SU-DHL-6 (cell line): ENCODE data around the gene ADSL.
"Not testable (repeated sequence)": the region's sequence is repeated elsewhere in the genome, so short reads cannot be mapped to it uniquely, and the experiment has no call there.

ENCODE experiments used
- H2AFZ ChIP-seq: fragments of 200-600 bp; sonication (generic); 2 replicates; pipeline ENCODE4 v1.6.1; 2014; ENCODE audit warnings: low read depth, mild to moderate bottlenecking, moderate library complexity, mixed read lengths, antibody characterized with exemption, low read length; ENCODE audit not compliant: severe bottlenecking
- H3F3A ChIP-seq: fragments of 200-600 bp; shearing (Covaris generic); 2 replicates; pipeline ENCODE4 v1.6.0; 2016; ENCODE audit warnings: antibody characterized with exemption, mild to moderate bottlenecking; ENCODE audit not compliant: insufficient read depth
- H3K27ac ChIP-seq: fragments of 200-600 bp; sonication (generic); 2 replicates; pipeline ENCODE4 v1.5.1; 2016; ENCODE audit warnings: low read depth, mild to moderate bottlenecking, low read length, moderate library complexity, mixed read lengths
- H3K27me3 ChIP-seq: fragments of 200-600 bp; sonication (generic), shearing (Covaris generic); 2 replicates; pipeline ENCODE4 v1.6.0; 2014; ENCODE audit warnings: mild to moderate bottlenecking, low read length
- H3K36me3 ChIP-seq: fragments of 200-600 bp; sonication (generic); 2 replicates; pipeline ENCODE4 v1.6.1; 2014; ENCODE audit warnings: mild to moderate bottlenecking, low read length, mixed read lengths
- H3K4me2 ChIP-seq: fragments of 300-600, 200-600 bp; shearing (Covaris generic), sonication (generic); 2 replicates; pipeline ENCODE4 v1.6.0; 2014; ENCODE audit warnings: low read length, low read depth, mild to moderate bottlenecking; ENCODE audit not compliant: poor library complexity, severe bottlenecking
- H3K4me3 ChIP-seq: fragments of 200-600 bp; sonication (generic); 2 replicates; pipeline ENCODE4 v1.5.1; 2014; ENCODE audit warnings: antibody characterized with exemption, low read length, mild to moderate bottlenecking, mixed read lengths; ENCODE audit not compliant: insufficient read depth, poor library complexity, severe bottlenecking
- H3K79me2 ChIP-seq: fragments of 200-600 bp; sonication (generic); 2 replicates; pipeline ENCODE4 v1.6.1; 2014; ENCODE audit warnings: mild to moderate bottlenecking, low read length, moderate library complexity; ENCODE audit not compliant: insufficient read depth
- H3K9ac ChIP-seq: fragments of 200-600 bp; sonication (generic); 2 replicates; pipeline ENCODE4 v1.7.0; 2014; ENCODE audit warnings: mild to moderate bottlenecking, low read length
- H3K9me2 ChIP-seq: fragments of 200-600 bp; sonication (generic); replicated peaks from 2 replicates; pipeline ENCODE4 v1.6.1; 2014; ENCODE audit warnings: low read length; ENCODE audit not compliant: insufficient read depth
- H3K9me3 ChIP-seq: fragments of 200-600 bp; sonication (generic); 2 replicates; pipeline ENCODE4 v1.6.1; 2014; ENCODE audit warnings: low read length, mixed read lengths; ENCODE audit not compliant: insufficient read depth
- H4K20me1 ChIP-seq: fragments of 200-600 bp; sonication (generic); 2 replicates; pipeline ENCODE4 v1.6.1; 2014; ENCODE audit warnings: low read depth, mild to moderate bottlenecking, antibody characterized with exemption, low read length, moderate library complexity, mixed read lengths
- EZH2phosphoT487 ChIP-seq: fragments of 200-600 bp; sonication (generic), shearing (Covaris generic); conservative IDR thresholded peaks from 2 replicates; pipeline ENCODE4 v1.6.1; 2018; ENCODE audit warnings: mild to moderate bottlenecking, antibody characterized with exemption, low read length, moderate library complexity, mixed read lengths
- TF ChIP-seq, protein P1 (sequence below): fragments of 200-600 bp; sonication (generic); IDR thresholded peaks from one replicate; pipeline ENCODE4 v1.5.1; 2017; ENCODE audit warnings: antibody characterized with exemption, mild to moderate bottlenecking, low read length, moderate library complexity; ENCODE audit not compliant: insufficient read depth, poor library complexity, severe bottlenecking

ADSL gene

GRCh38 chr22:40309631-40310030, 36.7 kb upstream of the ADSL start:
- TF ChIP-seq, protein P1, sequence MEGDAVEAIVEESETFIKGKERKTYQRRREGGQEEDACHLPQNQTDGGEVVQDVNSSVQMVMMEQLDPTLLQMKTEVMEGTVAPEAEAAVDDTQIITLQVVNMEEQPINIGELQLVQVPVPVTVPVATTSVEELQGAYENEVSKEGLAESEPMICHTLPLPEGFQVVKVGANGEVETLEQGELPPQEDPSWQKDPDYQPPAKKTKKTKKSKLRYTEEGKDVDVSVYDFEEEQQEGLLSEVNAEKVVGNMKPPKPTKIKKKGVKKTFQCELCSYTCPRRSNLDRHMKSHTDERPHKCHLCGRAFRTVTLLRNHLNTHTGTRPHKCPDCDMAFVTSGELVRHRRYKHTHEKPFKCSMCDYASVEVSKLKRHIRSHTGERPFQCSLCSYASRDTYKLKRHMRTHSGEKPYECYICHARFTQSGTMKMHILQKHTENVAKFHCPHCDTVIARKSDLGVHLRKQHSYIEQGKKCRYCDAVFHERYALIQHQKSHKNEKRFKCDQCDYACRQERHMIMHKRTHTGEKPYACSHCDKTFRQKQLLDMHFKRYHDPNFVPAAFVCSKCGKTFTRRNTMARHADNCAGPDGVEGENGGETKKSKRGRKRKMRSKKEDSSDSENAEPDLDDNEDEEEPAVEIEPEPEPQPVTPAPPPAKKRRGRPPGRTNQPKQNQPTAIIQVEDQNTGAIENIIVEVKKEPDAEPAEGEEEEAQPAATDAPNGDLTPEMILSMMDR = no peak
- TF ChIP-seq EZH2phosphoT487 = no peak
- no peak overlapping the region for H3K4me2 ChIP-seq
- no peaks in the 10 kb centered on the region for H3F3A ChIP-seq
- no peaks in the 10 kb centered on the region for H3K27me3 ChIP-seq
- H3K79me2 ChIP-seq = no peaks in the 10 kb centered on the region
- H3K36me3 ChIP-seq = peaks cover 13% of the 10 kb centered on the region; the same call in 1 of the 2 replicates
- H2AFZ ChIP-seq = no peak overlapping the region
- H3K9me3 ChIP-seq = no peaks in the 10 kb centered on the region
- no peak overlapping the region for H3K9ac ChIP-seq
- no peaks in the 10 kb centered on the region for H4K20me1 ChIP-seq
- H3K9me2 ChIP-seq = no peaks in the 10 kb centered on the region
- no peak overlapping the region for H3K27ac ChIP-seq
- H3K4me3 ChIP-seq = no peak overlapping the region

- Histone ChIP-seq H3K9ac (no peak overlapping the region), H3K4me2 (no peak overlapping the region), H3K79me2 (no peaks in the 10 kb centered on the region), H3F3A (no peaks in the 10 kb centered on the region), H3K4me3 (no peak overlapping the region), H3K9me2 (no peaks in the 10 kb centered on the region), H4K20me1 (no peaks in the 10 kb centered on the region), H2AFZ (no peak overlapping the region), H3K36me3 (peaks cover 18% of the 10 kb centered on the region; the same call in 1 of the 2 replicates), H3K27me3 (no peaks in the 10 kb centered on the region), H3K27ac (no peak overlapping the region), H3K9me3 (no peaks in the 10 kb centered on the region)
- TF ChIP-seq EZH2phosphoT487 = no peak
- TF ChIP-seq, protein P1 = no peak
Measured at GRCh38 chr22:40310081-40310767, 36.1 kb upstream of the ADSL start.

DNA sequence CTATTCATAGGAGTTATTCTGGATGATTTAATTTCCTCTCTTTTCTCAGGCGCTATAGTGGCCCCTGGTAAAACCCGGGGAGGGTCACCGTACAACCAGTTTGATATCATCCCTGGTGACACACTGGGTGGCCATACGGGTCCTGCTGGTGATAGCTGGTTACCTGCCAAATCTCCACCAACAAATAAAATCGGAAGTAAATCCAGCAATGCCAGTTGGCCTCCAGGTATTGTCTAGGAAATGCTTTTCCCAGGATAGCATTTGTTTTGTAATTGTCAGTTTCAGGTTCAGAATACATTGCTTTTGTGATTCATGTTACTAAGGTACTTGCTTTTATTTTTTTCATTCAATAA, 35.6 kb upstream of the ADSL start:
- no peak for TF ChIP-seq EZH2phosphoT487
- TF ChIP-seq, protein P1 = no peak
- no peaks in the 10 kb centered on the region for H4K20me1 ChIP-seq
- no peak overlapping the region for H3K4me2 ChIP-seq
- no peaks in the 10 kb centered on the region for H3K9me2 ChIP-seq
- no peak overlapping the region for H3K9ac ChIP-seq
- H3F3A ChIP-seq = no peaks in the 10 kb centered on the region
- H3K27ac ChIP-seq = no peak overlapping the region
- H3K36me3 ChIP-seq = peaks cover 19% of the 10 kb centered on the region; the same call in 1 of the 2 replicates
- H3K27me3 ChIP-seq = no peaks in the 10 kb centered on the region
- no peaks in the 10 kb centered on the region for H3K9me3 ChIP-seq
- H3K79me2 ChIP-seq = no peaks in the 10 kb centered on the region
- H3K4me3 ChIP-seq = no peak overlapping the region
- no peak overlapping the region for H2AFZ ChIP-seq

- H3F3A ChIP-seq, H4K20me1 ChIP-seq, H3K4me2 ChIP-seq, H3K27me3 ChIP-seq, H3K9me2 ChIP-seq, H3K4me3 ChIP-seq, H3K79me2 ChIP-seq, H3K27ac ChIP-seq, H3K9me3 ChIP-seq, H3K9ac ChIP-seq, H2AFZ ChIP-seq: not testable (repeated sequence)
- H3K36me3 ChIP-seq = peaks cover 19% of the 10 kb centered on the region; the same call in 1 of the 2 replicates
Measured at GRCh38 chr22:40311646-40312045, 34.7 kb upstream of the ADSL start.
